LNCaP clone FGC (cell line): ENCODE data around the gene MEIS2.

Experiments
- DNase-seq: peaks from one replicate; pipeline ENCODE4 v3.0.0-alpha.2; 2011; ENCODE audit warnings: low read depth
- H3K4me3 ChIP-seq: 2 replicates; pipeline ENCODE4 v1.5.1; 2011; ENCODE audit warnings: mild to moderate bottlenecking, low read depth, low read length, control low read depth
- CTCF ChIP-seq: IDR thresholded peaks from 2 replicates; pipeline ENCODE4 v1.5.1; 2012; ENCODE audit warnings: mild to moderate bottlenecking; ENCODE audit not compliant: control insufficient read depth, insufficient read depth; ENCODE audit errors: extremely low read depth

MEIS2 gene

GRCh38 chr15:37094915-37095711, 5.2 kb downstream of the MEIS2 start:
- TF ChIP-seq CTCF: no peak
- no peak for DNase-seq
- no peak overlapping the region for H3K4me3 ChIP-seq

GRCh38 chr15:37094333-37094914, 5.9 kb downstream of the MEIS2 start:
- no peak for TF ChIP-seq CTCF
- H3K4me3 ChIP-seq: no peak overlapping the region
- DNase-seq: no peak

- H3K4me3 ChIP-seq: no peak overlapping the region
- TF ChIP-seq CTCF: no peak
- DNase-seq: no peak
Observed at GRCh38 chr15:37093480-37094332, 6.6 kb downstream of the MEIS2 start.

GRCh38 chr15:37090543-37091175, 9.7 kb downstream of the MEIS2 start:
- no peak for DNase-seq
- TF ChIP-seq CTCF: no peak
- no peak overlapping the region for H3K4me3 ChIP-seq

GRCh38 chr15:37088436-37088835, 11.9 kb downstream of the MEIS2 start:
- no peak for DNase-seq
- no peak overlapping the region for H3K4me3 ChIP-seq
- no peak for TF ChIP-seq CTCF

GRCh38 chr15:37087131-37087588, 13.2 kb downstream of the MEIS2 start:
- no peak for TF ChIP-seq CTCF
- DNase-seq: no peak
- no peak overlapping the region for H3K4me3 ChIP-seq
